Raji (cell line): ENCODE data around the gene SLC20A1.

Source experiments
- POLR2A ChIP-seq: IDR thresholded peaks from 2 replicates; pipeline ENCODE4 v1.6.1; 2011; ENCODE audit warnings: low read depth, low read length, control low read depth; ENCODE audit not compliant: insufficient read depth

The SLC20A1 gene

GRCh38 chr2:112658839-112659667 is 13.3 kb downstream of the SLC20A1 start:
- no peak for TF ChIP-seq POLR2A

DNA sequence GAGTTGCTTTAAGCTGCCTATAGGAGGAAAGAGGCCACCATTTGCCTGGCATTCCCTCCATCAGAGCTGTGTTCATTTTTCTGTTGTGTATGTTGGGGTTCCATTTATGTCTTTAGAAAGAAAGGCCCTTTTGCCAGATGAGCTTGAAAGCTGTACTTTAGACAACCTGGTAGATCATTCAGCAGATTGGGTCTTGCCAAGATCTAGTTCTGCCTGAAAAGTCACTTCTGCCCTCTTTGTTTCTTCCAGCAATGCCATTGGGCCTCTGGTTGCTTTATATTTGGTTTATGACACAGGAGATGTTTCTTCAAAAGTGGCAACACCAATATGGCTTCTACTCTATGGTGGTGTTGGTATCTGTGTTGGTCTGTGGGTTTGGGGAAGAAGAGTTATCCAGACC is 14.4 kb downstream of the SLC20A1 start:
- no peak for TF ChIP-seq POLR2A

GRCh38 chr2:112661656-112662305 is 16.0 kb downstream of the SLC20A1 start:
- no peak for TF ChIP-seq POLR2A

GRCh38 chr2:112662704-112663103 is 17.0 kb downstream of the SLC20A1 start:
- no peak for TF ChIP-seq POLR2A

GRCh38 chr2:112664689-112665088 is 18.9 kb downstream of the SLC20A1 start:
- no peak for TF ChIP-seq POLR2A

GRCh38 chr2:112665113-112665780 is 19.5 kb downstream of the SLC20A1 start:
- no peak for TF ChIP-seq POLR2A

DNA sequence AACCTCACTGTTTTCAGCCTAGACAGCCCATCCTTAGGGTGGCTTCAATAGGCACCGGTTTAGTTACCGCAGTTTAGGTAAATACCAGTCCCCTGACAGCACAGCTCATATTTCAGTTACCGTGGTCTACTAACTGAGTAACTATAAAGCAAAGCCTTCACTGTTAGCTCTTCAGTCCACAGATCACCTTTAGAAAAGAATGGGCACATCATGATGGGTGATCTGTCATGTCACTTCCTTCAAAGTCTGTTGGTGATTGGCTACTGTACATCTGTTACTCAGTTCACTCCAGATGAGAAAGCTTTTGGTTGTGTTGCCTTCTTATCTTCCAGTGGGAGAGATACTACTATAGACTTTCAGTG is 21.0 kb downstream of the SLC20A1 start:
- no peak for TF ChIP-seq POLR2A

DNA sequence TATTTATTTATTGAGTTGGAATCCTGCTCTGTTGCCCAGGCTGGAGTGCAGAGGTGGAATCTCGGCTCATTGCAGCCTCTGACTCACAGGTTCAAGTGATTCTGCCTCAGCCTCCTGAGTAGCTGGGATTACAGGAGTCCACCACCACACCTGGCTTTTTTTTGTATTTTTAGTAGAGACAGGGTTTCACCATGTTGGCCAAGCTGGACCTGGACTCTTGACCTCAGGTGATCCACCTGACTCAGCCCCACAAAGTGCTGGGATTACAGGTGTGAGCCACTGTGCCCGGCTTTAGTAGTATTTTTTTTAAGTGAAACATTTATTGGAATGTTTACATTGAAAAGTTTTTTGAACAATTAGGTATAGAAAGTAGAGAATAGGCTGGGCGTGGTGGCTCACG is 23.9 kb downstream of the SLC20A1 start:
- TF ChIP-seq POLR2A: no peak

- no peak for TF ChIP-seq POLR2A
These were observed 24.7 kb downstream of the SLC20A1 start for GRCh38 chr2:112670252-112671022.

DNA sequence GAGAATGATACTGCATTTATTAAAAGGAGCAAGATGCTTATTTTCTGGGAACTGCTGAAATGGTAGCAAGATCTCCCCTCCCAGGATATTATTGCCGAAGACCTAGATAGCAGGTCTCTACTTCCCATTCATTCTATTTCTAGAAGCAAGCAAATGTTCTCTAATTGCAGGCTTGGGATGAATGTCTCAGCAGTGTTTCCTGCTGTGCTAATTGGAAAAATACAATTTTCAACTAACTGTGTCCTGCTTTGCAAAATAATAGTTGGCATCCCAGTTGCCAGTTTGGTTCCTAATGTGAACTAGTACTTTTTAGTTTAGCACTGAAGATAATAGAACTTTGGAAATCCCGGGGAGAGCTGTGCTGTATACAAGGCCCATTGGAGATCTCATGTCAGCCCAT is 26.1 kb downstream of the SLC20A1 start:
- TF ChIP-seq POLR2A: no peak

- no peak for TF ChIP-seq POLR2A
These were observed 27.3 kb downstream of the SLC20A1 start for GRCh38 chr2:112673008-112673407.

- no peak for TF ChIP-seq POLR2A
These were observed 28.5 kb downstream of the SLC20A1 start for GRCh38 chr2:112674229-112674628.

DNA sequence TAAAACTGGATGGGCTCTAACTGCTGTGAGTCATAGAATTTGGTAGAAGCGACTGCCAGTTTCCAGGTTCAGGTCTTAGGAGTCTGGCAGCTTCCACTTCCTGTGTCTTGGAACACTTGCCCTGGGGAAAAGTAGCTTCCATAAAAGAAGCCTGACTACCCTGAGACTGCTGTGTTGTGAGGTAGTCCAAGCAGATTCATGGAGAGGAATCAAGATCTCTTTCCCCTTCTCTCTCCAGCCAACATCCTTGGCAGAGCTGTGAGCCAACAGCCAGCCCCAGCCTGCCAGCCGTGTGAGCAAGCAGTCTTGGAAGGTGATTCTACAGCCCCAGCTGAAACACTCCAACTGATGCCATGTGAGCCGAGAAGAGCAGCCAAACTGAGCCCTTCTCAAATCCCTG is 33.7 kb downstream of the SLC20A1 start:
- no peak for TF ChIP-seq POLR2A

GRCh38 chr2:112680666-112681101 is 34.9 kb downstream of the SLC20A1 start:
- TF ChIP-seq POLR2A: no peak

GRCh38 chr2:112682101-112682500 is 36.4 kb downstream of the SLC20A1 start:
- TF ChIP-seq POLR2A: no peak
